Loucy (cell line): Measurements from ENCODE around the gene HDC.

ENCODE experiments used
- H2AFZ ChIP-seq: fragments of 200-600 bp; sonication (generic); 2 replicates; pipeline ENCODE4 v1.6.0; 2016; ENCODE audit warnings: antibody characterized with exemption, mild to moderate bottlenecking, low read length, moderate library complexity
- H3F3A ChIP-seq: fragments of 200-600 bp; 2 replicates; pipeline ENCODE4 v1.6.0; 2016; ENCODE audit warnings: antibody characterized with exemption, low read depth, mild to moderate bottlenecking
- H3K27me3 ChIP-seq: fragments of 200-600 bp; sonication (generic); 2 replicates; pipeline ENCODE4 v1.6.1; 2014; ENCODE audit warnings: low read length, mild to moderate bottlenecking; ENCODE audit not compliant: insufficient read depth, poor library complexity, severe bottlenecking
- H3K36me3 ChIP-seq: fragments of 200-600 bp; sonication (generic); 2 replicates; pipeline ENCODE4 v1.6.1; 2016; ENCODE audit warnings: low read length; ENCODE audit not compliant: insufficient read depth
- H3K4me1 ChIP-seq: fragments of 200-600 bp; sonication (generic); 2 replicates; pipeline ENCODE4 v1.5.1; 2014; ENCODE audit warnings: low read length, mild to moderate bottlenecking; ENCODE audit not compliant: insufficient read depth, poor library complexity, severe bottlenecking
- H3K4me2 ChIP-seq: fragments of 200-600 bp; sonication (generic); 2 replicates; pipeline ENCODE4 v1.6.0; 2014; ENCODE audit warnings: antibody characterized with exemption, low read length, low read depth, mild to moderate bottlenecking; ENCODE audit not compliant: poor library complexity, severe bottlenecking
- H3K4me3 ChIP-seq: fragments of 200-600 bp; sonication (generic); 2 replicates; pipeline ENCODE4 v1.5.1; 2014; ENCODE audit warnings: low read length, mild to moderate bottlenecking, mixed read lengths; ENCODE audit not compliant: poor library complexity, severe bottlenecking
- H3K79me2 ChIP-seq: fragments of 200-600 bp; sonication (generic); 2 replicates; pipeline ENCODE4 v1.6.1; 2014; ENCODE audit warnings: low read length; ENCODE audit not compliant: insufficient read depth
- H3K9ac ChIP-seq: fragments of 200-600 bp; sonication (generic); 2 replicates; pipeline ENCODE4 v1.6.0; 2014; ENCODE audit warnings: mild to moderate bottlenecking, low read depth, low read length, moderate library complexity; ENCODE audit not compliant: poor library complexity, severe bottlenecking
- H3K9me2 ChIP-seq: fragments of 200-600 bp; sonication (generic); replicated peaks from 2 replicates; pipeline ENCODE4 v1.6.1; 2016; ENCODE audit warnings: low read depth, low read length, mixed read lengths
- H3K9me3 ChIP-seq: fragments of 200-600 bp; sonication (generic); 2 replicates; pipeline ENCODE4 v1.6.1; 2014; ENCODE audit warnings: mild to moderate bottlenecking, antibody characterized with exemption, low read length, low read depth; ENCODE audit not compliant: insufficient read depth
- H4K20me1 ChIP-seq: fragments of 200-600 bp; sonication (generic); 2 replicates; pipeline ENCODE4 v1.6.0; 2014; ENCODE audit warnings: antibody characterized with exemption, low read length, mild to moderate bottlenecking; ENCODE audit not compliant: insufficient read depth, poor library complexity, severe bottlenecking
- EZH2phosphoT487 ChIP-seq: fragments of 200-600 bp; IDR thresholded peaks from 2 replicates; pipeline ENCODE4 v1.6.1; 2018; ENCODE audit warnings: antibody characterized with exemption, mild to moderate bottlenecking, moderate library complexity, borderline replicate concordance
- TF ChIP-seq, protein P1 (sequence below): fragments of 200-600 bp; sonication (generic); conservative IDR thresholded peaks from 2 replicates; pipeline ENCODE4 v1.5.1; 2014; ENCODE audit warnings: mild to moderate bottlenecking, antibody characterized with exemption, low read length

HDC gene

DNA sequence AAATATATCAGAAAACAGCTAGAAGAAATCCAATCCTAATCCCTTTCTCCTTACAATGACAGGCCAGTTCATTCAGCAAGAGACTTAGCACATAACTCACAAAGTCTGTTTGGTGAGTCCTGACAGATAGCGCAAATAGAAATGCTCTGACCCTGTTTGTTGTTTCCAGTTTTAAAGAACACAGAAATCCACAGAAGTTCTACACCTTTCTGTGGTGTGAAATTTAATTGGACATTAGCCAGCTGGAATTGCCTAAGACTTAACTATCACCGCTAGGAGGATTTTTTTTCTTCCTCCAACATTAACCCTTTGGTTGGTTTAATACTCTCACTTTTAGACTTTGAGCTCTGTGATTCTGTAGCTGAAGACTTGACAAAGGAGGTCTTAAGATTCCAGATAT, 30.8 kb downstream of the HDC start:
- H4K20me1 ChIP-seq = no peaks in the 10 kb centered on the region
- H3K4me1 ChIP-seq = peaks cover 10% of the 10 kb centered on the region
- no peak overlapping the region for H3K4me3 ChIP-seq
- no peaks in the 10 kb centered on the region for H3K27me3 ChIP-seq
- H2AFZ ChIP-seq = no peak overlapping the region
- no peak overlapping the region for H3K4me2 ChIP-seq
- H3F3A ChIP-seq = no peaks in the 10 kb centered on the region
- no peaks in the 10 kb centered on the region for H3K9me3 ChIP-seq
- no peak overlapping the region for H3K9ac ChIP-seq
- no peaks in the 10 kb centered on the region for H3K36me3 ChIP-seq
- H3K9me2 ChIP-seq = no peaks in the 10 kb centered on the region
- H3K79me2 ChIP-seq = no peaks in the 10 kb centered on the region
- TF ChIP-seq, protein P1, sequence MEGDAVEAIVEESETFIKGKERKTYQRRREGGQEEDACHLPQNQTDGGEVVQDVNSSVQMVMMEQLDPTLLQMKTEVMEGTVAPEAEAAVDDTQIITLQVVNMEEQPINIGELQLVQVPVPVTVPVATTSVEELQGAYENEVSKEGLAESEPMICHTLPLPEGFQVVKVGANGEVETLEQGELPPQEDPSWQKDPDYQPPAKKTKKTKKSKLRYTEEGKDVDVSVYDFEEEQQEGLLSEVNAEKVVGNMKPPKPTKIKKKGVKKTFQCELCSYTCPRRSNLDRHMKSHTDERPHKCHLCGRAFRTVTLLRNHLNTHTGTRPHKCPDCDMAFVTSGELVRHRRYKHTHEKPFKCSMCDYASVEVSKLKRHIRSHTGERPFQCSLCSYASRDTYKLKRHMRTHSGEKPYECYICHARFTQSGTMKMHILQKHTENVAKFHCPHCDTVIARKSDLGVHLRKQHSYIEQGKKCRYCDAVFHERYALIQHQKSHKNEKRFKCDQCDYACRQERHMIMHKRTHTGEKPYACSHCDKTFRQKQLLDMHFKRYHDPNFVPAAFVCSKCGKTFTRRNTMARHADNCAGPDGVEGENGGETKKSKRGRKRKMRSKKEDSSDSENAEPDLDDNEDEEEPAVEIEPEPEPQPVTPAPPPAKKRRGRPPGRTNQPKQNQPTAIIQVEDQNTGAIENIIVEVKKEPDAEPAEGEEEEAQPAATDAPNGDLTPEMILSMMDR = no peak
- no peak for TF ChIP-seq EZH2phosphoT487

DNA sequence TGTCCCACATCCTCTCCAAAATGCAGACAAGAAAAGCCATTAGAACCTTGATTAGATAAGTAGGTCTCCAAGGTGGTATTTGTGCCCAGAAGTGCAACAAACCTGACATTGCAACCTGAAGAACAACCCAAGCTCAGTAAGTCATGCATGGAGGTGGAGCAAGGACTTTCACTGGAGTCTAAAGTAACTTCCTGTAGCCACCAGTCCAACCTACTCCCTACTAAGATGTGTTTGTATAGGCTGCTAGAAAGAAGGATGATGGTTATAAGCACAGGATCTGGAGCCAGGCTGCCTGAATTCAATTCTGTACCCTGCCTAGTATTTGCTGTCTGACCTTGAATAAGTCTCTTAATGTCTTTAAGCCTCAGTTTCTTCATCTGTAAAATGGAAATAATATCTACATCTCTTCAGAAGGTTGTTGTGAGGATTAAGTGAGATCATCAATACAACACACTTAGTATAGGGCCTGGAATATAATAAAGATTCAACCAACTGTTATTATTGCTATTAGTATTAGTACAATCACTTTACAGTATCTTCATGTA, 32.3 kb downstream of the HDC start:
- H3K79me2 ChIP-seq = no peaks in the 10 kb centered on the region

DNA sequence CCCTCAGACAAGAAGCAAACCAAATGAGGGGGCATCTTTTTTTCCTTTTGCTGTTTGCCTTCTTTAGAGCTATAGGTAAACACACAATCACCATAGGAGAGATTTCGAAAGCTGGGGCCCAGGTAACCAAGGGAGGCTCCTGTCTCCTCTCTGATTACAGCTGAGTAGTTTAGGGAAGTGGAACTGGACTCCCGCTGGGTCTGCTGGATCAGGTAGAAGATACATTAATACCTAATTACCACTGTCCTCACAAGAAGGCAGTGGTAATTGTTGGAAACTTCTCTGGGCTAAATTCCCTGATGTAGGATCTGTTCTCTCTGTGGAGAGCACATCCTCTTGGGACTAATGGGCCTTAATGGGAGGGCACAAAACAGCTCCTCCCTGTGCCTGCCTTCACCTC, 32.7 kb downstream of the HDC start:
- Histone ChIP-seq H3F3A (no peaks in the 10 kb centered on the region), H3K79me2 (no peaks in the 10 kb centered on the region), H3K9me3 (no peaks in the 10 kb centered on the region), H3K4me1 (peaks cover 10% of the 10 kb centered on the region), H3K4me3 (no peak overlapping the region), H3K4me2 (no peak overlapping the region), H2AFZ (peak overlapping the region; percentile 64), H4K20me1 (no peaks in the 10 kb centered on the region), H3K27me3 (no peaks in the 10 kb centered on the region), H3K9ac (no peak overlapping the region), H3K9me2 (no peaks in the 10 kb centered on the region), H3K36me3 (no peaks in the 10 kb centered on the region)
- TF ChIP-seq, protein P1 = no peak
- no peak for TF ChIP-seq EZH2phosphoT487

More for the DNA sequence above, 32.3 kb downstream of the HDC start:
- H4K20me1 ChIP-seq = no peaks in the 10 kb centered on the region
- H3K9me3 ChIP-seq = no peaks in the 10 kb centered on the region
- no peak overlapping the region for H3K9ac ChIP-seq
- no peak for TF ChIP-seq EZH2phosphoT487
- TF ChIP-seq, protein P1 = no peak
- no peaks in the 10 kb centered on the region for H3K36me3 ChIP-seq
- no peaks in the 10 kb centered on the region for H3K27me3 ChIP-seq
- H3F3A ChIP-seq = no peaks in the 10 kb centered on the region
- no peak overlapping the region for H3K4me3 ChIP-seq
- no peak overlapping the region for H3K4me2 ChIP-seq
- H3K9me2 ChIP-seq = no peaks in the 10 kb centered on the region
- peak overlapping the region; percentile 64 for H2AFZ ChIP-seq
- peaks cover 10% of the 10 kb centered on the region for H3K4me1 ChIP-seq
